GM18867 (cell line): ENCODE data around the gene BRAT1.

Source experiments
- ATAC-seq: cut with Tn5 transposase; IDR thresholded peaks from one replicate; pipeline ENCODE4 v1.9.1; 2021; ENCODE audit warnings: mild to moderate bottlenecking, moderate library complexity; ENCODE audit not compliant: unreplicated experiment

Gene BRAT1

GRCh38 chr7:2514473-2515423 is 40.6 kb downstream of the BRAT1 start:
- no peak for ATAC-seq

- ATAC-seq, result no peak
These were observed 41.6 kb downstream of the BRAT1 start for GRCh38 chr7:2513702-2514101.

GRCh38 chr7:2512713-2513112 is 42.6 kb downstream of the BRAT1 start:
- ATAC-seq, result no peak

GRCh38 chr7:2512179-2512661 is 43.1 kb downstream of the BRAT1 start:
- ATAC-seq, result no peak

GRCh38 chr7:2511769-2512168 is 43.6 kb downstream of the BRAT1 start:
- ATAC-seq, result no peak

GRCh38 chr7:2510909-2511768 is 44.2 kb downstream of the BRAT1 start:
- ATAC-seq, result no peak

GRCh38 chr7:2510130-2510776 is 45.1 kb downstream of the BRAT1 start:
- ATAC-seq, result no peak

GRCh38 chr7:2509298-2509906 is 45.9 kb downstream of the BRAT1 start:
- no peak for ATAC-seq

GRCh38 chr7:2508327-2509215 is 46.8 kb downstream of the BRAT1 start:
- peak; percentile 48 for ATAC-seq

GRCh38 chr7:2507917-2508306 is 47.4 kb downstream of the BRAT1 start:
- no peak for ATAC-seq

GRCh38 chr7:2507208-2507916 is 48.0 kb downstream of the BRAT1 start:
- ATAC-seq, result no peak

- ATAC-seq, result no peak
These were observed 49.9 kb downstream of the BRAT1 start for GRCh38 chr7:2505401-2505800.

- no peak for ATAC-seq
These were observed 50.4 kb downstream of the BRAT1 start for GRCh38 chr7:2504889-2505375.

GRCh38 chr7:2504128-2504888 is 51.0 kb downstream of the BRAT1 start:
- no peak for ATAC-seq

- ATAC-seq, result no peak
These were observed 52.0 kb downstream of the BRAT1 start for GRCh38 chr7:2503056-2503941.

- ATAC-seq, result no peak
These were observed 52.7 kb downstream of the BRAT1 start for GRCh38 chr7:2502647-2502966.

GRCh38 chr7:2501947-2502646 is 53.2 kb downstream of the BRAT1 start:
- ATAC-seq, result no peak
